Stimulated activated CD4-positive, alpha-beta T cell treated with anti-CD3 and anti-CD28 coated beads, Interleukin-2, amount 100 ng/mL, for 24 hours (primary cell): Measurements from ENCODE around the gene MOV10L1.
"Not testable (repeated sequence)": the region's sequence is repeated elsewhere in the genome, so short reads cannot be mapped to it uniquely, and the experiment has no call there.

ENCODE experiments used
- DNase-seq, 2 donors: peaks; one replicate each; pipeline ENCODE4 v3.0.0-alpha.2; 2020

MOV10L1 gene

GRCh38 chr22:50105208-50106100 is 15.6 kb downstream of the MOV10L1 start:
- DNase-seq = no peak

- DNase-seq = no peak
Observed at GRCh38 chr22:50107529-50107928, 17.7 kb downstream of the MOV10L1 start.

GRCh38 chr22:50111056-50111455 is 21.2 kb downstream of the MOV10L1 start:
- DNase-seq = no peak

- DNase-seq = peak in 1 of 2 donors; percentile 35
Observed at GRCh38 chr22:50112151-50113118, 22.6 kb downstream of the MOV10L1 start.

- no peak for DNase-seq
Observed at GRCh38 chr22:50114221-50115021, 24.6 kb downstream of the MOV10L1 start.

GRCh38 chr22:50115693-50116092 is 25.9 kb downstream of the MOV10L1 start:
- no peak for DNase-seq

GRCh38 chr22:50117168-50117762 is 27.5 kb downstream of the MOV10L1 start:
- DNase-seq = no peak

GRCh38 chr22:50118129-50118528 is 28.3 kb downstream of the MOV10L1 start:
- DNase-seq = no peak

GRCh38 chr22:50118557-50119168 is 28.9 kb downstream of the MOV10L1 start:
- DNase-seq = no peak

GRCh38 chr22:50119169-50119767 is 29.5 kb downstream of the MOV10L1 start:
- no peak for DNase-seq

GRCh38 chr22:50119768-50120251 is 30.0 kb downstream of the MOV10L1 start:
- no peak for DNase-seq

GRCh38 chr22:50121202-50121740 is 31.5 kb downstream of the MOV10L1 start:
- no peak for DNase-seq

GRCh38 chr22:50123119-50123518 is 33.3 kb downstream of the MOV10L1 start:
- DNase-seq = no peak

- DNase-seq = no peak
Observed at GRCh38 chr22:50125029-50125428, 35.2 kb downstream of the MOV10L1 start.

GRCh38 chr22:50129121-50129736 is 39.4 kb downstream of the MOV10L1 start:
- DNase-seq = no peak

GRCh38 chr22:50131894-50132293 is 42.1 kb downstream of the MOV10L1 start:
- no peak for DNase-seq

- DNase-seq = no peak
Observed at GRCh38 chr22:50134481-50134880, 44.7 kb downstream of the MOV10L1 start.

GRCh38 chr22:50136581-50137015 is 46.8 kb downstream of the MOV10L1 start:
- no peak for DNase-seq

- DNase-seq = not testable (repeated sequence)
Observed at GRCh38 chr22:50137277-50137676, 47.5 kb downstream of the MOV10L1 start.

GRCh38 chr22:50138041-50138440 is 48.2 kb downstream of the MOV10L1 start:
- no peak for DNase-seq
